NCI-H2081 (cell line): ENCODE results near the gene CHCHD6.
A peak's percentile ranks its signal among the peaks of the same experiment; 100 is the strongest.

Experiments
- DNase-seq, 2 experiments: peaks; one replicate each; lab custom pipeline; 2025; lab: John Stamatoyannopoulos, UW

Gene CHCHD6

DNA sequence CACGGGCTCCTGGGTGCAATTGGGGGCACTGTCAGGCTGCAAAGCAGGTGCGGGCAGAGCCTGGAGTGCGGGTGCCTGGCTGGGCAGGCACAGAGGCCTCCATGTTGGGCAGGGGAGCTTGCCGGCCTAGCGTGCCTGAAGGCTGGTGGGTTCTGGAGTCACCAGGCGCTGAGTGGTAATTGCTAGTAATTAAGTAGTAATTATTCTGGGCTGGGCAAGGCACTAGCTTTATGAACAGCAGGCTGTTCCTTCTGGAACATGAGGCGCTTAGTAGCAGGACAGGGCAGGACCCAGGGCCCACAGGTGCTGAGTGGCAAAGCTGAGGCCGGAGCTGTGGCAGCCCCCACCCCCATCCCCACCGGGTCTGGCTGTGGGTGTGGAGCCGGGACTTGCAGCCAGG is 304.2 kb downstream of the CHCHD6 start:
- peak; percentile 74 to 83 for DNase-seq

DNA sequence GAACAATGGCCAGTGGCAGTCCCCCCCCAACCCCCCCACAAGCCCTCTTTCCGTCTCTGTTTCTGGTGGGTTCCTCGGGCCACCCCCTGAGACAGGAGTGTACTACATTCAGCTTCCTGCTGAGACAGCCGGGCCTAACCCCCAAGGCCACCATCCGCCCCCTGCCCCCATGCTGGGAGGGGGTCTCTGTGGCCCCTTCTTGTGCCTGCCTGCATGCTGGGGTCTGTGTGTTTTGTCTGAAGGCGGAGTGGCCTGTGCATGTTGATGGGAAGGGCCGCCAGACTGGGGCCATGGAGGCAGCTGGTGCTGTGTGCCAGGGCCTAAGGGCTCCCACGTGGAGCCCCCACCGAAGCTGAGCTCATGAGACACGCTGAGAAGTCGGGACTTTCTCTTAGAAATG is 305.5 kb downstream of the CHCHD6 start:
- DNase-seq: no peak
